GM19438 (cell line): ENCODE data around the gene MISP3.

Source experiments
- ATAC-seq: cut with Tn5 transposase; IDR thresholded peaks from one replicate; pipeline ENCODE4 v1.9.1; 2021; ENCODE audit warnings: low read depth; ENCODE audit not compliant: unreplicated experiment

Gene MISP3

DNA sequence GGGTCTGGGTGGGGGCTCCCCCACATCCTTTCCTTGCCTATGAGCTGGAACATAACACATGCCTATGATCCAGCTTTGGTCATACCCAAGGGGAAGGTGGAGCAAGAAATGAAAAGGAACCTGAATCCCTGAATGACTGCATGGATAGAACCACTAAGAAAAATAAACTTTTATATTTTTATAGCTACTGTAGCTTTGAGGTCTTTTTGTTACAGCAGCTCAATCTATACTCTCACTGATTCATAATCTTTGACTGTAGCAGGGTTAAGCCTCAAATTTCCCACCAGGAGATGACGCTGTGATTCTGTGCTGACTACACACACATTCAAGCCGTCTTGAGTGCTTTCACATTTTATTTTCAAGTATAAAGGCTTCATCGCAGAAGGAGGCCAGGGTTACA is 19.6 kb upstream of the MISP3 start:
- no peak for ATAC-seq

DNA sequence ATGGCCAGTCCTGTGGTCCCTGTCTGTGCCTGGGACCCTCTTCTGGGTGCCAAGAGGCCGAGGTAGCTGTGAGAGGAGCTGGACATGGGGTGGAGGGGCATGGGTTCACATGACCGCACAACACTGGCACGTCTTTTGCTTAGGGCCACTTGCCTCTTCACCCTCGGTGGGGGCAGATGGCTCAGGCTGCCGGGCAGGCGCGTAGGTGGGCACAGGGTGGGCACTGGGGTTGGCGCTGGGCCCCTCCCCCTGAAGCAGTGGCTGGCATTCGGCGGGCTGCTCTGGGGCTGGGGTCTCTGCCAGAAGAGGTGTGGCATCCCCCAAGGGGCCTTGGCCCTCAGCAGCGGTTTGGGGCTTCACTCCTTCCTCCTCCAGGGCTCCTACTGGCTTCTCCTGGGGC is 19.1 kb upstream of the MISP3 start:
- no peak for ATAC-seq

GRCh38 chr19:14054099-14054498 is 18.5 kb upstream of the MISP3 start:
- no peak for ATAC-seq

DNA sequence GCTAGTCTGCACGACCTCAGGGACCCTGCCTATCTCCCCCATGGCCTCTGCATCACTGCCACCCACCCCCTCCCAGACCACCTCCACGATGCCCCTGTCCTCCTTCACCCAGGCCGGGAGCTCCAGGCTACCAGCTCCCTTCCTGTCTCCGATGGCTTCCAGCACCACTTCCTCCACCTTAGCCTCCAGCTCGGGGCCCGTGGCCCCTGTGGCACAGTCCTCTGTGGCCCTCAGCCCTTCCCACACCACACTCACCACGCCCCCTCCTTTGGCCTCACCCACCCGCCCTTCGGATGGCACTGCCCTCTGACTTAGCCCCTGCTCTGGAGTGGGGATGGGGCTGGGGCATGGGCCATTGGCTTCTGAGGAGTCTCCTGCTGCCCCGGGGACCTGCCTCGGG is 17.9 kb upstream of the MISP3 start:
- no peak for ATAC-seq

DNA sequence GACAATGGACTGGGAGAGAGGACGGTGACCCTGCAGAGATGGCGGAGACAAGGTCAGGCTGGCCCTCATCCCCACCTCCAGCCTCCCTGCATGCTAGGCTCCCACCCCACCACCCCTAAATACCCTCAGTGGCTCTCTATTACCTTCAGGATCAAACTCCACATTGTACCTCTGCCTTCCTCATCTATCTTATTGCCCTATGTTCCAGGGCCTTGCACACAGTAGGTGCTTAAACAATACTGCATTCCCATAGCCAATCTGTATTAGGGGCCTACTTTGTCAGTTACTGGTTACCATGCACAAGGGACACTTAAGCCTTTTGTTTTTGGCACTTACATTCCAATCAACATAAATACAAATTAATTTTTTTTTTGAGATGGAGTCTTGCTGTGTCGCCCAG is 17.2 kb upstream of the MISP3 start:
- no peak for ATAC-seq

- no peak for ATAC-seq
These were observed 16.4 kb upstream of the MISP3 start for GRCh38 chr19:14056069-14056666.

GRCh38 chr19:14056741-14057356 is 15.7 kb upstream of the MISP3 start:
- ATAC-seq = no peak

- no peak for ATAC-seq
These were observed 14.1 kb upstream of the MISP3 start for GRCh38 chr19:14058182-14059092.

GRCh38 chr19:14059093-14059480 is 13.5 kb upstream of the MISP3 start:
- no peak for ATAC-seq

GRCh38 chr19:14059652-14060155 is 12.9 kb upstream of the MISP3 start:
- no peak for ATAC-seq

GRCh38 chr19:14061081-14061749 is 11.4 kb upstream of the MISP3 start:
- ATAC-seq = no peak

DNA sequence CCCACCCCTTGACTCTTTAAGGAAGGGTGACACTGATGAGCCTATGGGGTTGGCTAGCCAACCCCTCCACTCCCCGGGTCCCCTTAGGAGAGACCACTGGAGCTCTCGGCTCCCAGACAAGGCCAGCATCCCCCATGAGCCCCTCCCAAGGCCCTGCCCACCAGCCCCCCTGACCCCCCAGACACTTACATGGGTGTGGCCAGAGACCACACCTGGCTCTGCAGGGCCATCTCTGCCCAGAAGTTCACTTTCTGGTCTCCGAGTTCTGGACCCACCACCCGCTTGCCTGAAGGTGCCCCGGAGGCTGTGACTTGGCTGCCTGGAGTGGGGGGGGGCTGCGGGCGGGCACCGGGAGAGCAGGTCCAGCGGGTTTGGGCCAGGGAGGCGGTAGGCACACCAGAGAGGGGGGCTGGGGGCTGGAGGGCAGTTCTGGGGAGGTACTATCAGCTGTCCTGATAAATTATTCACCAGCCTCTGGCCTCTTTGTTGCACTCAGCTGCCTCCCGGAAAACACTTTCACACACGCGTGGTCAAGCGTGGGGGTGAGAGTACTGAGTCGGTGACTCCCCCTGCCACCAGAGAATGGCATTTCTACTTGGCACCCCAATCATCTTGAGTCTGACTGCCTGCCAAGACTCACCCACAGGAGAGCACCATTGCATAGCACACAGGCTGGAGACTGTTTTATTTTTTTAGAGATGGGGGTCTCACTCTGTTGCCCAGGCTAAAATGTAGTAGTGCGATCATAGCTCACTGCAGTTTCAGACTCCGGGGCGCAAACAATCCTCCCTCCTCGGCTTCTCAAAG is 10.6 kb upstream of the MISP3 start, which contains the start of gene PALM3:
PALM3 (minus strand) TSS at position 326 of the 807 bp plus-strand sequence; CDS start at position 230, 96 bp downstream.
- ATAC-seq = no peak

- ATAC-seq = no peak
These were observed 10.1 kb upstream of the MISP3 start for GRCh38 chr19:14062558-14062855.

GRCh38 chr19:14063105-14063504 is 9.5 kb upstream of the MISP3 start:
- no peak for ATAC-seq

DNA sequence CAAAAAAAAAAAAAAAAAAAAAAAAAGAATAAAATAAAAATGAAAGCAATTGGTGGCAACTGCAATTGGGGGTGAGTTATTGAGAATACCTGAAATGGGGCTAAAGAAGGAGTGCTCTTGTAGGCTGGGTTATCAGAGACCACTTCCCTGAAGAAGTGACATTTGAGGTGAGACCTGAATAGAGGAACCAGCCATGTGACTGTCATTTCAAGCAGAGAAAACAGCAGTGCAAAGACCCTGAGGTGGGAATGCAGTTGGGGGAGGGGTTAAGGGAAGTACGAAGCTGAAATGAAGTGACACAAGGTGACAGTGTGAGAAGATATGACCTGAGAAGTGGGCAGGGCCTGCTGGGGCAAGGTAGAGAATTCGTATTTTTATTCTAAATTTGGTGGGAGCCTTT is 6.5 kb upstream of the MISP3 start:
- ATAC-seq = no peak

- ATAC-seq = no peak
These were observed 2.1 kb upstream of the MISP3 start for GRCh38 chr19:14070268-14071050.

DNA sequence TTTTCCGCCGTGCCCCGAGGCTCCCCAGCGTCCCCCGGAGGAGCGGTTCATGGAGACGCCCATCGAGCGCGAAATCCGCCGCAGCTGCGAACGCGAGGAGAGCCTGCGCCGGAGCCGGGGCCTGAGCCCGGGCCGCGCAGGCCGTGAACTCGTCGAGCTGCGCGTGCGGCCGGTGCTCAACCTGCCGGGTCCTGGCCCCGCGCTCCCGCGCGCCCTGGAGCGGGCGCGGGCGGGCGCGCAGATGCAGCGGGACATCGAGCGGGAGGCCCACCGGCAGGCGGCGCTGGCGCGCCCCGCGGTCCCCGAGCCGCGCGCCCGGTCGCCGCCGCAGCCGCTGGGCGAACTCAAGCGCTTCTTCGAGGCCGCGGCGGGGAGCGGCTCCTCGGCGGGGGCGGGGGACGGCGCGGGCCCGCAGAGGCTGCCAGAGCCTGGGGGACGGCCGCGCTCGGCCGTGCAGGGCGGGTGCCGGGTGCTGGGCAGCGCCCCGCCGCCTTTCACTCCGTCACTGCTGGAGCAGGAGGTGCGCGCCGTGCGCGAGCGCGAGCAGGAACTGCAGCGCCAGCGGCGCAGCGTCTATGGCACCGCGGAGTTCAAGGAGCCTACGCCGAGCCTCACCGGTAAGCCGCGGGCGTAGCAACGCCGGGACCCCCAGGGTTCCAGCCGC is 807 bp downstream of the MISP3 start:
- no peak for ATAC-seq

DNA sequence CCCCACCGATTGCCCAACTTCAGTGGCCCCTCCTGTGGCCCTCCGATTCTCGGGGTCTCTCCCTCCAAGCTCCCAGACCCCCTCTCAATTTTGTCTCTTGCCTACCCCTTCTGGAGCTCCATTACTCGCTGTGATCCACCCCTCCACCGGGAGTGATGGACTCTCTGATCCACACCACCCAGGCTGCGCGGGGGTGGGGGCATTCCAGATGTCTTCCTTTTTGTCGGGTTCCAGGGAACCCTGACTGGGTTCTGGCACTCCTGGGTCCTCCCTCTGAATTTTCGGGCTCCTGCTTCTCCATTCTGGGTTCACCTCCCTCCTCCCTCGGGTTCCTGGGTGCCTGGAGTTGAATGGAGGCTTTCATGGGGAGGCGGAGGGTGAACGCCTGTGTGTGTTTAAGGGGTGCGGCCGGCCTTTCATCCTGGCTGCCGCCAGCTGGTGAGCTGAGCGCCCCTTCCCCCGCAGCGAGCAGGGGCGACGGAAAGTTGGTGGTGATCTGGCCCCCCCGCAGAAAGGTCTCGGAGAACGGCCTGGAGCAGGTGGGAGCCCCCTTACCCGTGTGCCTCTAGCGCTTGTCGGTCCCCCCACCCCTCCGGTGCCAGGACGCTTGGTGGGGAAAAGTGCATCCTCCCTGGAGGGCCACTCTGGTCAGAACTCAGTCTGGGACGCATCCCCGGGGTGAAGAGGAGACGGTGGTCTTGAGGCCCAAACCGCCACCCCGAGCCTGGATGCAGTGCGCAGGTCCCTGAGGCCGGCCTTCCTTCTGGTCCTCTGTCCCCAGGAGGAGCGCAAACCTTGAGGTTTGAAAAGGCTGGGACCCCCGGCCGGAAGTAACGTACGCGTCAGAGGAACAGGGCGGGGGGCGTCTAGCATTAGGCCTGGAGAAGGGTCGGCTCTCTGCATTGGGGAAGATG is 1.6 kb downstream of the MISP3 start:
- no peak for ATAC-seq
